OCI-LY7 (cell line): Measurements from ENCODE around the gene TMEM144.

Experiments used
- CTCF ChIP-seq: fragments of 200-600 bp; sonication (generic); conservative IDR thresholded peaks from 2 replicates; pipeline ENCODE4 v1.5.1; 2014; ENCODE audit warnings: mild to moderate bottlenecking, antibody characterized with exemption, low read length, moderate library complexity, mixed read lengths
- EZH2phosphoT487 ChIP-seq: fragments of 200-600 bp; sonication (generic); IDR thresholded peaks from 2 replicates; pipeline ENCODE4 v1.6.1; 2018; ENCODE audit warnings: low read depth, borderline replicate concordance, mild to moderate bottlenecking, mixed run types, antibody characterized with exemption, low read length, moderate library complexity, mixed read lengths

GRCh38 chr4:158250321-158250720 is 40.0 kb downstream of the TMEM144 start:
- no peak for TF ChIP-seq CTCF
- TF ChIP-seq EZH2phosphoT487 = no peak
